GM21447 (cell line): ENCODE results near the gene GABRD.

ENCODE experiments used
- ATAC-seq: cut with Tn5 transposase; IDR thresholded peaks from one replicate; pipeline ENCODE4 v1.9.1; 2021; ENCODE audit not compliant: unreplicated experiment

GABRD gene

DNA sequence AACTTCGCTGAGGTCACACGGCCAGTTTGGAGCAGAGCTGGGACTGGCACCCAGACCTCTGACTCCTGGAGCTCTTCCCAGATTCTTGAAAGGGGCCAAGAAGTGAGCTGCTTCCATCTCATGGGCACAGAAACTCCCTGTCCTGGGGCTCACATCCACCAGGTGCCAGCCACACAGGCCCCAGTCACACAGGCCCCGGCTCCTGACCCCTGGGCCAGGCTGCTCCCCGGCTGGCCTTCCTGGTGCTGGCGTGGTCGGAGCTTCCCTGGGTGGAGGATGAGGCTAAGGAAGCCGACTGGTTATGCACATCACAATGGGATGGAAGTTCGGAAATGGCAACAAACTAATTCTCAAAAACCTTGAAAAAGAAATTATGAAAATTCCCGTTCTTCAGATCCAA, 3.0 kb upstream of the GABRD start:
- ATAC-seq: no peak

DNA sequence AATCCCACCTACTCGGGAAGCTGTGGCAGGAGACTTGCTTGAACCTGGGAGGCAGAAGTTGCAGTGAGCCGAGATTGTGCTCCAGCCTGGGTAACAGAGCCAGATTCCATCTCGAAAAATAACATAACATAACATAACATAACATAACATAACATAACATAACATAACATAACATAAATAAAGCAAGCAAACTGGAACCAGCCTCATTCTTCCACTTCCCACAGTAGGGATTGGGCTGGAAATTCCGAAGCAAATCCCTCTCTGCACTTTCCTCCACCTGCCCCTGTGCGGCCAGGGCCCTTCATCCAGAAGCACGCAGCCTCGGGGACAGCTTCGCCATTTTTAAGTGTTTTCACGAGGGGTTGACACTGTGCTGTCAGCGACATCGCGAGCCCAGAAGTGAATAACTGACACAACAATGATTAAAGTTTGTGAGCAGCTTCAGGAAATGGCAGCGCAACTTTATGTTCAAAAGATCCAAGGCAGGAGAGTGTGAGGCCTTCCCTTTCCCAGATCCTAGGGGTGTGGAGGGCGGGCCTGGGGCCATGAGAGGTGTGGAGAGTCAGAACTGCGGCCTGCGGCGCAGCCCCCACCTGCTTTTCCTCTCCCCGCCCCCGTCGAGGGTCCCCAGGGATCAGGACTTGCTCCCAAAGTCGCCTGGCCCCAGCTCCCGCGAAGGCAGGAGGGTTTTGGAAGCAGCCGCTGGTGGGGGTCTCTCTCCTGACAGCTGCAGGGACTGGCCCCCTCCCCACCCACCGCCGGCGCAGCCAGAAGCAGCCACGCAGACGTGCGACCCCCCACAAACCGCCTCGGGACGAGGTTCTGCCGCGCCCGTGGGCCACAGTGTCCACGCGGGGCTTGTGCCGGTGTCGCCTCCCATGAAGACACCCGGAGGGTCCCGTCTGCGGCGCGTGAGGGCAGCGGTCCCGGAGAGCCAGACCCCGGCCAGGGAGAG, 651 bp upstream of the GABRD start:
- no peak for ATAC-seq

DNA sequence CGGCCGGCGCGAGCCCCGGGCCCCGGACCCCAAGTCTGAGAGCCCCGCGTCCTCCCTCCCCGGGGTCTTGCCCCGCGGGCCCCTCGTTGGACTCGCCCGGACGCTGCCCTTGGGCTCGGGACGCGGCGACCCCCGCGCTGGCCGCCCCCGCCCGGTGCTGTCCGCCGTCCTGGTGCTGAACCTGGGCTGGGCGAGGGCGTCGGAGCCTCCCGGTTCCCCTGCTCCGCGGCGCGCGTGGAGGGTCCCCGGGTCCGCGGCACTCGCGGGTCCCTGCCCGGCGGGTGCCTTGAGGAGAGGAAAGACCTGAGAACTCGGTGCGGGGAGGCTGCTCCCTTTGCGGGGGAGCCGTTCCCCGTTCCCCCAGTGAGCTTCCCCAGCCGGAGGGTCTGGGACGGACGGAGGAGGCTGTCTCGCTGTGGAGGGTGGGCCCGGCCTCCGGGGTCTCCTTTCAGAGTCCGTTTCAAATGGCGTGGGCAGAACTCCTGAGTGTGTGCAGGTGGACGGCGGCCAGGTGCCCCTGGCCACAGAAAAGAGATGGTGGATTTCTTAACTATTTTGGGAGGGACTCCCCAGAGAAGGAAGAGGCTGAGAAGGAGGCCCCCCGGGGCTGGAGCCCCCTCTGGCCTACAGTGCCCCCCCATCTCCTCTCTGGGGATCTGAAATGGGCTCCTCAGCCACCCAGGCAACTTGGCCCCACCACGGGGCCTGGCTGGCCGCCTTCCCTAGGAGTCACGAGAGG, 595 bp downstream of the GABRD start:
- ATAC-seq: no peak

DNA sequence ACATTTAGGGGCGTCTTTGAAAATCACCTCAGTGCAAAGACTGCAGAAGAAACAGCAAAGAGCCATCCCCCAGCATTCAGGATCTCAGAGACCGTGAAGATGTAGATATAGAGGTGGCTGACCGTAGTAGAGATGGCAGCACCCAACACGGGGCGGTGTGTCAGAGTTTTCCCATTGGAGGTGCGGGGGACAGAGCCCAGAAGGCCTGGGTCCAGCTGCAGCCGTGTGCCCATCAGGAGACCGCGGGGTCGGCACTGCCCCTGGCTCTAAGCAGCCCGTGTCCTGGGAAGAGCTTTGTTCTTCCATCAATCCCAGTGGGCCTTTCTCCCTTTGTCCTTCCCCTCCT, 1.1 kb downstream of the GABRD start:
- no peak for ATAC-seq

DNA sequence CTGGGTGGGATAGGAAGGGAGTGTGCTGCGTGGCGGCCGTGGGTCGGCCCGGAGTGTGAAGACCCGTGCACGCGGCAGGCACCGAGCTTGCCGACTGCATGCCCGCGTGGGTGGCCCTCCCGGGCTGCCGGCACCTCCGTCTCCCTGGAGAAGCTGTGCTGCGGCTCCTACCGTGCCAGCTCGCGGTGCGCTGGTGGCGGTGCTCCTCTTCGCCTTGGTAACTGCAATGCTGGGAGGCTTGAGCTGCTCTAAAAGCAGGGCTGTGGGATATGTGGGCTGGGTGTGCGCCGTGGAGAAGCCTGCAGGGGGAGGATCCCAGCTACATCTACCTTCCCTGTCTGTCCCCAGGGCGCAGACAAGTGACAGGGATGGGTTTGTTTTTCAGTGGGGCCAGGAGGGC, 2.4 kb downstream of the GABRD start:
- ATAC-seq: no peak

DNA sequence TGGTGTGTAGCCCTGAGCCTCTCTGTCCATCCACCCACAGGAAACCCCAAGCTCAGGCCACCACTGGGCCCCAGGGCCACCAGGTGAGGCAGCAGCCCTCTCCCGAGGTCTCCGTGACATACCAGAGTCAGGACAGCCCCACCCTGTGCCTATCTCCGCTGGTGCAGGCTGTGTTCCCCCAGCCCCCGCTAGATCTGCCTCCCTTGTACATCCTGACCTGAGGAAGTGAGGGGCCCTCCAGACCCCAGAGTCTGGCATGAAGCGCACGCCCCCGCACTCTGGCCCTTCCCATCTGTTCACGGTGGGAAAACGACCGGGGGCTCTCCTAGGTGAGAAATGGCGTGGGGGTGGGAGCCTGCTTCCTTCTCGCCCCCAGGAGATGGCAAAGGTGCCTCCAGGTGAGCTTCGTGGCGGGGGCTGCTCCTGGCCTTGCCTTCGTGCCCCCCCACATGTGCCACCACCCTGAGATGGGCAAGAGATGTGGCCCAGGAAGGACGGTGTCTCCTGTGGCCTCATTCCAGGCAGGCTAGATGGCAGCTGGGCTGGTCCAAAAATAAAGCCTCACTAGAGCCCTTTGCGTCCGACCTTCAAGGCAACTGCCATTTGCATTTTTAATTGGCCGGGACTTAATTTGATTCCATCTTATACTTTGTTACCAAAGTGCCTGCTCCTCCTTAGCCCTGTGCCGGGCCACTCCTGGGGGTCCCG, 3.1 kb downstream of the GABRD start:
- ATAC-seq: no peak

DNA sequence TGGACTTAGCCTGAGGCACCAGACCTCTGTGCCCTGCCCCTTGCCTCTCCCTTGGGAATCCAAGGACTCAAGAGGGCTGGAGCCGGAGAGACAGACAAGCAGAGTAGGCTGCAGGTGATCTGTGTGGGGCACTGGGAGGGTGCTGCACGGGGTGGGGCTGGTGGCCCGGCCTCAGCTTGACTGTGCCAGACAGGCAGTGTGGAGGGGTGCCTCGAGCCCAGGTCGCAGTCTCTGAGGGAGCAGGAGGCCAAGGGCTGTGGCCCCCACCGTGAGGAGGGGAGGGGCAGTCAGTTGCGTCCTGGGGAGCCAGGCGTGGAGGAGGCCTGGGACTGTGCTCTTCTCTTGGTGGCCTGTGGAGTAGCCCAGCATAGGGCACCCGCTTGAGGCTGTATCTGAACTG, 4.0 kb downstream of the GABRD start:
- no peak for ATAC-seq

DNA sequence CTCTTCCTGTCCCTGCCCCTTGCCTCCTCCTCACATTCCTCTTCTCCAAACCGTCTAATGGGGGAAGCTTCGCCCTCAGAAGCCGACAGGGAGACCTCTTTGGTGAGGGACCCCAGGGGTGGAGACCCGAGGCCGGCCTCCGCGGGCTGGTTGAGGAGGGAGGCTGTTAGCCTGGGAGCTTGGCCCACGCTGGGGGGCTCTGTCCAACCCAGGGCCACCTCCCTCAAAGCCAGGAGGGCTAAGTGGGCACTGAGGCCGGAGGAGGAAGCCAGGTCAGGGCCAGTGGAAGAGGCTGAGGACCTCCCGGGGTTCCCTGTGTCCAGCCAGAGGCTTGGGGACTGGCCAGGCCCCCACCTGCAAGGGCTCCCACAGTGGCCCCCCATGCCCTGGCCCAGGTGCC, 5.3 kb downstream of the GABRD start:
- no peak for ATAC-seq

DNA sequence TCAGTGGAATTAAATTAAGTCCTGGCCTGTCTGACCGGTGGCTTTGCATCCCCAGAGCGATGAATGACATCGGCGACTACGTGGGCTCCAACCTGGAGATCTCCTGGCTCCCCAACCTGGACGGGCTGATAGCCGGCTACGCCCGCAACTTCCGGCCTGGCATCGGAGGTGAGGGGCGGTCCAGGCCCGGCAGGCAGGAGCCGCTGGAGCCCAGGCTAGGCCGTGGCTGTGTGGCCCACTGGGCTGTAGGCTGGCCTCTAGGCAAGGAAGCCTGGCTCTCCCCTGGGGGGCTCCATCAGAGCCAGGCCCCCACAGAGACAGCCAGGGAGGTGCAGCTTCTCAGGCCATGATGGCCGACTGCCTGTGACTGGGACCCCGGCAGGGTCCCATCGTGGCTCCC, 5.7 kb downstream of the GABRD start:
- ATAC-seq: no peak

DNA sequence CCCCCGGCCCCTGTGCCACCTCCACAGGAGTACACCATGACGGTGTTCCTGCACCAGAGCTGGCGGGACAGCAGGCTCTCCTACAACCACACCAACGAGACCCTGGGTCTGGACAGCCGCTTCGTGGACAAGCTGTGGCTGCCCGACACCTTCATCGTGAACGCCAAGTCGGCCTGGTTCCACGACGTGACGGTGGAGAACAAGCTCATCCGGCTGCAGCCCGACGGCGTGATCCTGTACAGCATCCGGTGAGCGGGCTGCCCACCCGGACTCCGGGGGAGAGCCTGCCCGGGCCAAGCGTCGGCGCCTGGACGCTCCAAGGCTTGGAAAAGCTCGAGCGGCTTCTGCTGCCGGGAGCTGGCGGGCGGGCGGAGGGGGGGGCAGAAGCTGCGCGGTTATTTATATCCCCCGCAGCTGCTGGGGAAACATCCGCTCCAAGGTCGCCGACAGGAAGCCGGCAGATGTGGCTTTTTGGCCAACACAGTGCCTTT, 6.4 kb downstream of the GABRD start:
- ATAC-seq: no peak

DNA sequence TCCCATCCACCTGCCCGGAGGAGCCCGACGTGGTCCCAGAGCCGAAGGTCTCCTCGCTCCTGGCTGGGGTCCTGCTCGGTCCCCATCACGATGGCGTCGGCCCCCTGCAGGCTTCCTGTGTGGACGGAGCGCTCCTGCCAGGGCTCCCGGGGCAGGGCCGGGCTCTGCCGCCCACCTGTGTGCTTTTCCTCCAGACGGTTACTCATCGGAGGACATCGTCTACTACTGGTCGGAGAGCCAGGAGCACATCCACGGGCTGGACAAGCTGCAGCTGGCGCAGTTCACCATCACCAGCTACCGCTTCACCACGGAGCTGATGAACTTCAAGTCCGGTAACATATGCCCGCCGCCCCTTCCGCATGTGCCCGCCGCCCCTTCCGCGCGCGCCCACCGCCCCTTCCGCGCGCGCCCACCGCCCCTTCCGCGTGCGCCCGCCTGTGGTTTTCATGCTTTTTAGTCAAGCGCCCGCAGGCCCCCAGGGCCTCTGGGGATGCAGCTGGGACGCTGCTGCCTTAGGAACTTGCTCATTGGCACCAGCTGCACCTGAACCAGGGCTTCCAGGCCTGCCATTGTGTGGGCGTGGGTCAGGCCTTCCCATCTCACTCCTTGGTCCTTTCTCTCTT, 8.9 kb downstream of the GABRD start:
- no peak for ATAC-seq

DNA sequence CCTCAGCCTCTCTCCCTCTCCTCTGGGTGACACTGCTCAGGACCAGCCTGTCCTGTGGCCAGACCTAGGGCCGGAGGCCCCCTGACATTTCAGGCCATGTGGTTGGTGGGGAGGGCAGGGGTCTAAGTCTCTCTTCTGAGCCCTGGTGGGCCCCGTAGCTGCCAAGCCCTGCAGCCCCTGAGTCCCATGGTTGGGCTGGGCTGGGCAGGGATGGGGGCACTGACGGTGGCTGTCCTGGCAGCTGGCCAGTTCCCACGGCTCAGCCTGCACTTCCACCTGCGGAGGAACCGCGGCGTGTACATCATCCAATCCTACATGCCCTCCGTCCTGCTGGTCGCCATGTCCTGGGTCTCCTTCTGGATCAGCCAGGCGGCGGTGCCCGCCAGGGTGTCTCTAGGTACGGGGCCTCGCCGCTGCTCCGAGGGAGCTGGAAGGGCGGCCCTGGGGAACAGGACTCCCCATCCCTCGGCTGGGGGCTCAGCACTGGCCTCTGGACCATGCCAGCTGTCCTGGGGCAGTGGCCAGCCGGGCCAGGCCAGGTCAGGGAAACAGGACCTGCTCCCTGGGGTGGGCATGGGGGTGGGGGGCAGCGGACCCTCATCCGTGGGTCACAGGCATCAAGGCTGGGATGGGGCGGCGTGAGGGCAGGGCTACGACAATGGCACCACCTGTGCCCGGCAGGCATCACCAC, 9.9 kb downstream of the GABRD start:
- ATAC-seq: no peak

DNA sequence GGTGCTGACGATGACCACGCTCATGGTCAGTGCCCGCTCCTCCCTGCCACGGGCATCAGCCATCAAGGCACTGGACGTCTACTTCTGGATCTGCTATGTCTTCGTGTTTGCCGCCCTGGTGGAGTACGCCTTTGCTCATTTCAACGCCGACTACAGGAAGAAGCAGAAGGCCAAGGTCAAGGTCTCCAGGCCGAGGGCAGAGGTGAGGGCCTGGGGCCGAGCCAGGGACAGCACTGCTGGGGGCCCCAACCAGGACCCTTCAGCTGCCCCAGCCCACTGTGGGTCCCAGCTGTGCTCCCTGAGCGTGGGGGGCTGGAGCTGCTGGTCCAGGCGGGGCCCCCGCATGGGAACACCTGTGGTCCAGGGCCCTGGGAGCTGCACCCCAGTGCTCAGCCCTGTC, 10.4 kb downstream of the GABRD start:
- ATAC-seq: no peak

DNA sequence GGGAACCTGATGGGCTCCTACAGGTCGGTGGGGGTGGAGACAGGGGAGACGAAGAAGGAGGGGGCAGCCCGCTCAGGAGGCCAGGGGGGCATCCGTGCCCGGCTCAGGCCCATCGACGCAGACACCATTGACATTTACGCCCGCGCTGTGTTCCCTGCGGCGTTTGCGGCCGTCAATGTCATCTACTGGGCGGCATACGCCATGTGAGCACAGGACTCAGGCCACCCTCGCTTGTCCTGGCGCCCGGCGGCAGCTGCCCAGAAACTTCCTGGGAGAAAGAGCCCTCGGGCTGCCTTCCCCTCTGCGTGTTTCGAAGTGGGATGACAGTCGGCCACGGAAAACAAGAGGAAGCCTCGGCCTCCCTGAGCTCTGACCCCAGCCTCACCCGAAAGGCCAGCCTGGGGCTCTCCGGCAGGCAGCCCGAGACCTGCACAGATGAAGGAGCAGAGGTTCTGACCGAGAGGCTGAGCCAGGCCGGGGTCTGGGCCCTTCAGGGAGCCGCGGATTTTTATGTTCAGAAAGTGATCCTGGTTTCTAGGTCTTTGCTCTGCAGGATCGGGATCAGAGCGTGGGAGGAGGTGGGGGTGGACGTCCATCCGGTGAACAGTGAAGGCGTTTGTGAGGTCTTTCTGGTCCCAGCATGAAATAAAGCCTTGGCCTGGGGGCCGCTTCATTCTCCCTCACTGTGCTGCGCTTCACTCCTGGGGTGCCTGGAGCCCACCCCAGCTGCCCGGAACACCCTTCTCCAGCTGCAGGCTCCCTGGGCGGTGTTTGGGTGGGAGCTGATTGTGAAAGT, 11.1 kb downstream of the GABRD start:
- ATAC-seq: no peak

DNA sequence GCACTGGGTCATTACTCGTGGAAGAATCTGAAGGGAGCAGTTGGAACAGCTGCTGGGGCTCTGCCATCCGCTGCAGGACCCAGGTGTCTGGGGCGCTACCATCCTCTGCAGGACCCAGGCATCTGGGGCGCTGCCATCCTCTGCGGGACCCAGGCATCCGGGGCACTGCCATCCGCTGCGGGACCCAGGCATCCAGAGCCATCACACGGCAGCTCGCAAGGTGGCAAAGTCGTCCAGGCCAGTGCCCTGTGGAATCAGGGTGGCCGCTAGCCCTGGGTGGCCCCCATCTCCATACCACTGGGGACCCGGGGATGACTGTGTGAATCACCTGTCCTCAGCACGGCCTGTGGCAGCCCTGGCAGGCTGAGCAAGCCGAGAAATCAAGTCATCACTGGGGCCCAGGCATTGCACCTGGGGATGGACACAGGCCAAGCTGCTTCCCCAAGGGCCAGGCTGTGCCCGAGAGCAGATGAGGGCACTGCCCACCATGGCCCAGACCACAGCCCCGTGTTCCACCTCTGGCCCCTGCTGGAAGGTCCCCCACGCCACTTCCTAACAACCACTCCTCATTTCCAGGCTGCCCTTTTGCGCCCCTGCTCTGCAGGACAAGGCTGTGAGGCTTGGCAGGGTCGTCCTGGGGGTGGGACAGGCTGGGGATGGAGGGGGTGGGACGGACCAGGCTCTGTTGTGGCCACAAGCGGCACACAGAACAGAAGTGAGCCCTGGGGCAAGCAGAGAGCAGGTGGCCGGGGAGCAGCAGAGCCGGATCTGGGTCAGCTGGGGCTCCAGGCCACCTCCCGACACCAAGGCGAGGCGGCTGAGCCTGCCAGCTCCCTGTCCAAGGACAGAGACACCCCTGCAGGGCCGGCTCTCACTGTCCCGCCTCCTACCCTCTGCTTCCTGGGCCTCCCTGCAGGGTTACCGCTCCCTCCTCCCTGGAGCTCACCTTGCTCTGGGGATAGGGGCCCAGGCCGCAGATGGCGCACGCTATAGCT, 12.7 kb downstream of the GABRD start:
- no peak for ATAC-seq

DNA sequence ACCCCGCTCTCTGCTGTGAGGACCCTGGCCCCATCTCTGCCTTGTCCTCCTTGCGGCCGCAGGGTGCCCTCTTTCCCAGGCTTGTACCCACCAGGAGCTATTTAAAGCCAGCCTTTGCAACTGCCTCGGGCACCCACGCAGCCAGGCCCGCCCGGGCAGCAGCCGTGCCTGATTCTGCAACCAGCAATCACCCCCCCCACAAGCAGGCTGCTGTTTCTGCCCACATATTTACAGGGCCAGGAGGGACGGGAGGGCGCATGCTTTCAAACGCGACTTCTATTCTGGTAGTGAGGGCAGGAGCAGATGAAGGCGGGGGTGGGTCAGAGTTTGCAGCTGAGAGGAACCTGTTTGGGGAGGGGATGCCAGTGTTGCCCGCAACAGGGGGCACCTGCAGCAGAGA, 13.6 kb downstream of the GABRD start:
- ATAC-seq: no peak

DNA sequence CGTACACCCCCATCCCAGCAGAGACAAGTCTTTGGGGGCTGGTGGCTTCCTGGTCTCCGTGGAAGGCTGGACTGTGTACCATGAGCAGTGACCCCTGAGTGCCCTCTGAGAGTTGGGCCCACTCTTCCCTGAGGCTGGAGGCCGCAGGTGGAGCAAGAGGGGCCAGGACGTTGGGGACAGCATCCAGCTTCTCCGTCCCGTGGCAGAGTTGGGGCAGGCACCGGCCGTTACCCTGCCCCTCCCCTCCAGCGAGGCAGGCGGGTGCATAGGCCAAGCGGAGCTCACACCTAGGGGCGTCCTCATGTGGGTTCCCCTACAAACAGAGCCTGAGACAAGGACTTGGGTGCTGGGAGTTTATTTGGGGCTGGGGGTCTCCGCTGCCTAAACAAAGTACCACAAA, 14.0 kb downstream of the GABRD start:
- no peak for ATAC-seq

DNA sequence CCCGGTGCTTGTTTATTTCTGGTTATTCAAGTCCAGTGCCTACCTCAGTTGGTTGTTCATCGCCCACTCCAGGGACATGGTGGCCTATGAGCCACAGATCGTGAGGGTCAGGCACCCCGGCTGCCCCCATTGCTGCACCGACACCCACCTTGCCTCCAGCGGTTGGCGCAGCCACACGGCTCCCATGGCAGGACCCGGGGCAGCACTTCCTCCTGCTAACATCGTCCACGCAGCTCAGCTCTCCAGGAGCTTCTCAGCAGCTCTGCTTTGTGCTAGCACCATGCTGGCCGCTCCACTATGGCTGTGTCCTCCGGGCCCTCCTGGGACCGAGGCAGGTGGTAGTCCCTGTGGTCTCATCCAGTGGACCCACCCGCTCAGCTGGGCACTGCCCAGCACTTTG, 17.1 kb downstream of the GABRD start:
- no peak for ATAC-seq
